Neural cell (in vitro differentiated cells): ENCODE measurements around the gene GALNT2. TPM values are rescaled to one million over a fixed set of nuclear protein-coding genes. Genes with fewer than 3 reads are reported as not detected.

Source experiments
- H2AFZ ChIP-seq: fragments of 200-600, 300-800 bp; sonication (generic), shearing (Covaris generic); 2 replicates; pipeline ENCODE4 v1.6.0; 2014; ENCODE audit warnings: low read depth, mild to moderate bottlenecking, antibody characterized with exemption, low read length, moderate library complexity
- H3F3A ChIP-seq: fragments of 200-600 bp; shearing (Covaris generic); 2 replicates; pipeline ENCODE4 v1.6.1; 2016; ENCODE audit warnings: mild to moderate bottlenecking, moderate library complexity, mixed read lengths, antibody characterized with exemption, low read length; ENCODE audit not compliant: insufficient read depth, poor library complexity, severe bottlenecking
- H3K27ac ChIP-seq: fragments of 200-600, 300-800 bp; sonication (generic), shearing (Covaris generic); 2 replicates; pipeline ENCODE4 v1.5.1; 2014; ENCODE audit warnings: mild to moderate bottlenecking, low read length, moderate library complexity
- H3K27me3 ChIP-seq: fragments of 300-800, 200-600 bp; sonication (generic), shearing (Covaris generic); 2 replicates; pipeline ENCODE4 v1.6.0; 2014; ENCODE audit warnings: mild to moderate bottlenecking, low read depth, low read length, moderate library complexity; ENCODE audit not compliant: insufficient read depth
- H3K36me3 ChIP-seq: fragments of 300-800, 200-600 bp; sonication (generic), shearing (Covaris generic); 2 replicates; pipeline ENCODE4 v1.5.1; 2014; ENCODE audit warnings: mild to moderate bottlenecking, antibody characterized with exemption, low read length, moderate library complexity; ENCODE audit not compliant: insufficient read depth
- H3K4me2 ChIP-seq: fragments of 300-800, 200-600 bp; sonication (generic), shearing (Covaris generic); 2 replicates; pipeline ENCODE4 v1.6.0; 2014; ENCODE audit warnings: mild to moderate bottlenecking, low read length
- H3K4me3 ChIP-seq: fragments of 300-800, 200-600 bp; sonication (generic), shearing (Covaris generic); 2 replicates; pipeline ENCODE4 v1.5.1; 2014; ENCODE audit warnings: mild to moderate bottlenecking, low read length, moderate library complexity
- H3K79me2 ChIP-seq: fragments of 200-600 bp; shearing (Covaris generic); replicated peaks from 2 replicates; pipeline ENCODE4 v1.6.0; 2014; ENCODE audit warnings: mild to moderate bottlenecking, low read length, moderate library complexity; ENCODE audit not compliant: insufficient read depth
- H3K9ac ChIP-seq: fragments of 300-800, 200-600 bp; sonication (generic), shearing (Covaris generic); 2 replicates; pipeline ENCODE4 v1.6.1; 2016; ENCODE audit warnings: mild to moderate bottlenecking, low read length, mixed read lengths
- H3K9me2 ChIP-seq: fragments of 200-600 bp; shearing (Covaris generic); 2 replicates; pipeline ENCODE4 v1.6.1; 2016; ENCODE audit warnings: mild to moderate bottlenecking, low read length, mixed read lengths; ENCODE audit not compliant: insufficient read depth
- H3K9me3 ChIP-seq: fragments of 200-600, 300-800 bp; sonication (generic), shearing (Covaris generic); 2 replicates; pipeline ENCODE4 v1.6.1; 2016; ENCODE audit warnings: mild to moderate bottlenecking, mixed run types, low read length, moderate library complexity, mixed read lengths
- H4K20me1 ChIP-seq: fragments of 200-600 bp; shearing (Covaris generic); 2 replicates; pipeline ENCODE4 v1.6.1; 2016; ENCODE audit warnings: mild to moderate bottlenecking, mixed run types; ENCODE audit not compliant: insufficient read depth
- CTCF ChIP-seq: fragments of 450-650 bp; IDR thresholded peaks from 2 replicates; pipeline ENCODE4 v1.5.1; 2014; ENCODE audit warnings: antibody characterized with exemption, mild to moderate bottlenecking, moderate library complexity; ENCODE audit not compliant: poor library complexity, severe bottlenecking
- EP300 ChIP-seq: fragments of 450-650 bp; conservative IDR thresholded peaks from 2 replicates; pipeline ENCODE4 v1.6.1; 2014; ENCODE audit warnings: antibody characterized with exemption, mild to moderate bottlenecking, moderate library complexity; ENCODE audit not compliant: poor library complexity, severe bottlenecking
- EZH2 ChIP-seq: fragments of 200-600, 300-800 bp; shearing (Covaris generic), sonication (generic); IDR thresholded peaks from 2 replicates; pipeline ENCODE4 v1.6.1; 2014; ENCODE audit warnings: antibody characterized with exemption, low read length, borderline replicate concordance, mild to moderate bottlenecking; ENCODE audit not compliant: insufficient read depth, poor library complexity, severe bottlenecking
- MXI1 ChIP-seq: fragments of 450-650 bp; conservative IDR thresholded peaks from 2 replicates; pipeline ENCODE4 v1.6.1; 2014; ENCODE audit warnings: antibody characterized with exemption, mild to moderate bottlenecking; ENCODE audit not compliant: poor library complexity, severe bottlenecking
- POLR2AphosphoS5 ChIP-seq: IDR thresholded peaks from 2 replicates; pipeline ENCODE4 v1.6.1; 2012
- RAD21 ChIP-seq: fragments of 450-650 bp; conservative IDR thresholded peaks from 2 replicates; pipeline ENCODE4 v1.6.1; 2014; ENCODE audit warnings: antibody characterized with exemption, mild to moderate bottlenecking, moderate library complexity
- REST ChIP-seq: IDR thresholded peaks from 2 replicates; pipeline ENCODE4 v1.6.1; 2012; ENCODE audit warnings: borderline replicate concordance
- SMC3 ChIP-seq: fragments of 450-650 bp; conservative IDR thresholded peaks from 2 replicates; pipeline ENCODE4 v1.6.1; 2014; ENCODE audit warnings: antibody characterized with exemption, mild to moderate bottlenecking, moderate library complexity; ENCODE audit not compliant: poor library complexity
- TAF1 ChIP-seq: IDR thresholded peaks from 2 replicates; pipeline ENCODE4 v1.6.1; 2012; ENCODE audit warnings: low read depth
- polyA plus RNA-seq: library from polyadenylated mRNA; depleted of rRNA; stranded (reverse); fragments of >200 nt; gene quantifications from 2 replicates; pipeline ENCODE4 v1.2.3, GENCODE V29; 2014

The GALNT2 gene
- polyA plus RNA-seq, 1 donor from 2014 or later: 38.8 TPM

- TF ChIP-seq TAF1 (no peak), SMC3 (no peak), CTCF (no peak), RAD21 (no peak), EZH2 (no peak), REST (no peak), MXI1 (no peak), EP300 (no peak), POLR2AphosphoS5 (no peak)
- no peaks in the 10 kb centered on the region for H3K36me3 ChIP-seq
- no peaks in the 10 kb centered on the region for H3K9me3 ChIP-seq
- no peak overlapping the region for H3K9ac ChIP-seq
- H3K4me3 ChIP-seq: no peak overlapping the region
- no peak overlapping the region for H3K4me2 ChIP-seq
- no peaks in the 10 kb centered on the region for H3K27me3 ChIP-seq
- H3K9me2 ChIP-seq: no peaks in the 10 kb centered on the region
- no peak overlapping the region for H3K27ac ChIP-seq
- no peaks in the 10 kb centered on the region for H4K20me1 ChIP-seq
- no peak overlapping the region for H2AFZ ChIP-seq
- H3F3A ChIP-seq: no peaks in the 10 kb centered on the region
- H3K79me2 ChIP-seq: no peaks in the 10 kb centered on the region
Observed at GRCh38 chr1:230211436-230212145, 144.6 kb downstream of the GALNT2 start.

GRCh38 chr1:230212405-230212936 lies 145.4 kb downstream of the GALNT2 start:
- H3F3A ChIP-seq: no peaks in the 10 kb centered on the region
- TF ChIP-seq SMC3: no peak
- TF ChIP-seq EZH2: no peak
- no peak for TF ChIP-seq REST
- no peak for TF ChIP-seq RAD21
- TF ChIP-seq POLR2AphosphoS5: no peak
- no peak for TF ChIP-seq EP300
- TF ChIP-seq CTCF: no peak
- TF ChIP-seq MXI1: no peak
- TF ChIP-seq TAF1: no peak
- no peaks in the 10 kb centered on the region for H3K9me3 ChIP-seq
- H3K79me2 ChIP-seq: no peaks in the 10 kb centered on the region
- H2AFZ ChIP-seq: no peak overlapping the region
- no peaks in the 10 kb centered on the region for H3K9me2 ChIP-seq
- H3K9ac ChIP-seq: no peak overlapping the region
- no peak overlapping the region for H3K4me2 ChIP-seq
- H3K27me3 ChIP-seq: no peaks in the 10 kb centered on the region
- no peaks in the 10 kb centered on the region for H3K36me3 ChIP-seq
- H3K4me3 ChIP-seq: no peak overlapping the region
- no peak overlapping the region for H3K27ac ChIP-seq
- no peaks in the 10 kb centered on the region for H4K20me1 ChIP-seq
